Measurements from ENCODE around the gene STXBP4.

STXBP4 gene

GRCh38 chr17:55162556-55162946 is 194.0 kb downstream of the STXBP4 start:
- no peak for TF ChIP-seq CTCF (conservative IDR thresholded peaks at IDR 0.05; ENCODE audit: low read length)
- no peak for DNase-seq (ENCODE audit: low read depth)
- no peak overlapping the region for H3K4me3 ChIP-seq (ENCODE audit: low read length)

- no peak overlapping the region for H3K4me3 ChIP-seq (ENCODE audit: low read length)
- TF ChIP-seq CTCF (conservative IDR thresholded peaks at IDR 0.05; ENCODE audit: low read length), result no peak
Measured at GRCh38 chr17:55163408-55163807, 194.8 kb downstream of the STXBP4 start.

GRCh38 chr17:55166506-55166905 is 197.9 kb downstream of the STXBP4 start:
- TF ChIP-seq CTCF (conservative IDR thresholded peaks at IDR 0.05; ENCODE audit: low read length), result no peak
- DNase-seq (ENCODE audit: low read depth), result no peak
- H3K4me3 ChIP-seq (ENCODE audit: low read length), result no peak overlapping the region

More at GRCh38 chr17:55163408-55163807, 194.8 kb downstream of the STXBP4 start:
- DNase-seq (ENCODE audit: low read depth), result no peak

GRCh38 chr17:55167024-55167725 is 198.6 kb downstream of the STXBP4 start:
- H3K4me3 ChIP-seq (ENCODE audit: low read length), result no peak overlapping the region
- no peak for TF ChIP-seq CTCF (conservative IDR thresholded peaks at IDR 0.05; ENCODE audit: low read length)
- DNase-seq (ENCODE audit: low read depth), result no peak

GRCh38 chr17:55168958-55169687 is 200.6 kb downstream of the STXBP4 start:
- TF ChIP-seq CTCF (conservative IDR thresholded peaks at IDR 0.05; ENCODE audit: low read length), result no peak
- DNase-seq (ENCODE audit: low read depth), result no peak
- H3K4me3 ChIP-seq (ENCODE audit: low read length), result no peak overlapping the region

- DNase-seq (ENCODE audit: low read depth), result no peak
- TF ChIP-seq CTCF (conservative IDR thresholded peaks at IDR 0.05; ENCODE audit: low read length), result no peak
- H3K4me3 ChIP-seq (ENCODE audit: low read length), result no peak overlapping the region
Measured at GRCh38 chr17:55171634-55172328, 203.2 kb downstream of the STXBP4 start.
